Mammary microvascular endothelial cell (primary cell): ENCODE measurements around the gene TCTN3. TPM values are rescaled to one million over a fixed set of nuclear protein-coding genes. Genes with fewer than 3 reads are reported as not detected.

Experiments
- total RNA-seq: library from RNA; depleted of rRNA; stranded (reverse); fragments of >200 nt; gene quantifications from 2 replicates; pipeline ENCODE4 v1.2.3, GENCODE V29; 2015

The TCTN3 gene
- 41.0 and 46.8 TPM in 2 replicates for total RNA-seq

GRCh38 chr10:95693668-95694534 lies at the start of gene TCTN3:
Gene TCTN3, minus strand, starts transcription at chr10:95693927. Its CDS starts 28 bp downstream, at chr10:95693899.

GRCh38 chr10:95656291-95657164 lies 37.2 kb downstream of the TCTN3 start, which contains the start of gene ALDH18A1:
Gene ALDH18A1, minus strand, starts transcription at chr10:95656711. Its CDS starts 3,334 bp downstream, at chr10:95653377.

Other genes with a start within 250 kb of the TCTN3 start
- 2.3 and 4.2 TPM in 2 replicates for gene SORBS1, start 132.6 kb downstream of the TCTN3 start, total RNA-seq
- 56.6 and 58.0 TPM in 2 replicates for gene ALDH18A1, start 37.2 kb downstream of the TCTN3 start, total RNA-seq
- 3.5 and 6.2 TPM in 2 replicates for gene ENTPD1, start 62.2 kb upstream of the TCTN3 start, total RNA-seq
- gene CC2D2B, start 214.0 kb upstream of the TCTN3 start, total RNA-seq = not detected in 2 replicates